ENCODE data around the gene NUMB. TPM values are rescaled to one million over a fixed set of nuclear protein-coding genes. Genes with fewer than 3 reads are reported as not detected.
A peak's percentile ranks its signal among the peaks of the same experiment; 100 is the strongest.

The NUMB gene
- 41.7 and 45.9 TPM in 2 replicates for total RNA-seq (2012; rRNA removed)
- 114 and 135 TPM in 2 replicates for polyA plus RNA-seq (2012; rRNA removed)
- polyA plus RNA-seq (2012; cell fraction: cytosol; rRNA removed) = 49.6 and 56.5 TPM in 2 replicates
- polyA plus RNA-seq (2012; cell fraction: nucleus; rRNA removed; ENCODE audit: low replicate concordance) = 202 and 237 TPM in 2 replicates
- Bru-seq, nascent RNA = percentile 94 among the genes with signal in this experiment
- BruChase-seq, experiment 1, labeled RNA remaining after a 6-hour chase = percentile 93 among the genes with signal in this experiment
- percentile 94 among the genes with signal in this experiment for BruChase-seq, experiment 2, labeled RNA remaining after a 2-hour chase
- long read RNA-seq, transcript NUMB-215 (12 exons, 3,037 nt) = major isoform, 10 of 84 reads
- long read RNA-seq, partial matches to known transcripts = 17 of 84 reads
- long read RNA-seq, other reads (novel, unspliced or antisense) = 51 of 84 reads

DNA sequence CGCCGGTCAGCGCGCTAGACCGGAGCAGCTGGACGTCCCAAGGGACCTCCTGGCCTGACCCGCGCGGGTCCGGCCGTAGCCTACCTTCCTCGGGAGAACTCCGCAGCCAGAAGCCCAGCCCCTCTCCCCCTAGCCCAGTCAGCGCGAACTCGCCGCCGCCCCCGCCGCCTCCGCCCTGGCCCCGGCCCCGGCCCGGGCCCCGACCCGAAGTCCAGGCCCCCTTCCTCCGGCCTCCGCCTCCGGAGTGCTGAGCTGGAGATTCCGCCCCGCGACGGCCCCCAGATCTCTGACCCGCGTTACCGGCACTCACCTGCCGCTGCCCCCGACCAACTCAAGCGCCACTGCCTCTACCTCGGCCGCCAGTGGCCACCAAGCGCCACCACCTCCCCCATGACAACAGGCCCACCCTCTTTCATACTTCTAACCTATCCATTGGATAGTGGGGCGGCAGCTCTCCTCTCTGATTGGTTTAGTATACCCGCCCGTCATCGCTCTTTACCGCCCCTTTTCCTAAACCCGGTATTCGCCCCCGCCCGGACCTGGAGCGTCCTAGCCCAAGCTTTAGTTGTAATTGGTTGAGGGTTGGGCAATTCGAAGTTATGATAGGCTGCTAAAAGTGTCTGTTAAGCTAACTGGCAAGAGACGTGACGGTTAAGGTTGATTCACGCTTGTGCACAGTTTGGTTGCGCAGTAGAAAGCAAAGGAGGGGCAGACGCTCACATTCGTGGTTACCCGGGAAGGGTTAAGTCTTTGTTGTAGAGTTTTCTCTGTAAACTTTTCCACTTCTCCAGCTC lies at the start of gene NUMB:
Gene NUMB (minus strand): TSS at position 364 of the 794 bp plus-strand sequence. CDS start 102,795 bp downstream, outside the sequence.
- Histone ChIP-seq H4K91ac (ENCODE audit: insufficient read depth, low read depth, low read length) (peak within 1 kb of the TSS; percentile 59), H3K56ac (ENCODE audit: extremely low read depth, insufficient read depth, low read length) (peak within 1 kb of the TSS; percentile 58), H2AK9ac (replicated peaks; ENCODE audit: low read depth, low read length, poor library complexity) (peak within 1 kb of the TSS; percentile 99), H3K4me3 (ENCODE audit: insufficient read depth, low read depth, low read length) (peak within 1 kb of the TSS; percentile 93), H3K4me2 (ENCODE audit: low read depth, low read length) (peak within 1 kb of the TSS; percentile 93), H4K8ac (ENCODE audit: low read depth in 2 of 2, low read length in 2 of 2) (peak within 1 kb of the TSS; percentile 42 to 87; a peak in 3 of 4 replicates), H3K4ac (ENCODE audit: low read depth, low read length) (peak within 1 kb of the TSS; percentile 77), H2BK15ac (ENCODE audit: low read depth, low read length) (peak within 1 kb of the TSS; percentile 31; the same call in 1 of the 3 replicates), H3K14ac (replicated peaks; ENCODE audit: low read depth, low read length) (peak within 1 kb of the TSS; percentile 98), H3K9ac (ENCODE audit: low read depth, low read length) (peak within 1 kb of the TSS; percentile 94), H3K18ac (ENCODE audit: low read depth, low read length) (peak within 1 kb of the TSS; percentile 55), H2BK120ac (ENCODE audit: low read depth, low read length) (peak within 1 kb of the TSS; percentile 62), H3K23ac (ENCODE audit: low read depth, low read length) (peak within 1 kb of the TSS; percentile 93), H4K20me1 (ENCODE audit: insufficient read depth, low read length) (peaks cover 18% of the 10 kb centered on the region; the same call in 1 of the 2 replicates), H2BK5ac (ENCODE audit: low read depth, low read length, poor library complexity, severe bottlenecking) (peak within 1 kb of the TSS; percentile 86), H3K27ac (ENCODE audit: insufficient read depth, low read length) (peak within 1 kb of the TSS; percentile 92), H3K27me3 (ENCODE audit: control insufficient read depth, insufficient read depth, low read length) (no peaks in the 10 kb centered on the region), H3K79me1 (ENCODE audit: low read depth in 1 of 2, low read length in 2 of 2) (peaks cover 0 to 35% of the 10 kb centered on the region in 2 experiments; a peak in 2 of 4 replicates), H2AK5ac (ENCODE audit: low read depth, low read length) (peak within 1 kb of the TSS; percentile 63), H2AFZ (replicated peaks; ENCODE audit: low read length, poor library complexity) (peak within 1 kb of the TSS; percentile 92), H3K9me3 (ENCODE audit: control insufficient read depth, insufficient read depth, low read length) (no peaks in the 10 kb centered on the region), H3K4me1 (ENCODE audit: control insufficient read depth, insufficient read depth, low read length) (peaks cover 13% of the 10 kb centered on the region), H3K36me3 (ENCODE audit: control insufficient read depth, insufficient read depth, low read length) (no peaks in the 10 kb centered on the region), H2BK20ac (ENCODE audit: low read depth, low read length) (peak within 1 kb of the TSS; percentile 47), H3K9me1 (ENCODE audit: insufficient read depth, low read length) (peaks cover 5% of the 10 kb centered on the region; the same call in 1 of the 2 replicates), H4K5ac (ENCODE audit: low read depth, low read length) (peak within 1 kb of the TSS; percentile 69)
- 0% methylated on average over 12 of the region's 60 CpGs; no CpG with 5 or more reads in 1 of the 2 experiments for WGBS, 2 experiments (ENCODE audit: extremely low coverage in 2 of 2, insufficient read length in 1 of 2)
- intact Hi-C loops (cut with micrococcal nuclease) = loop anchor here (5.0 kb wide), 1 partner anchor 41 kb away; no protein-coding TSS in a partner anchor
- ChIA-PET POLR2A (ENCODE audit: unreplicated experiment) (interaction anchor here (0.5 to 0.6 kb wide), 2 partner anchors 104 to 186 kb away, joined by 3 to 4 read pairs; no protein-coding TSS in a partner anchor), CTCF (interaction anchor here (0.5 to 0.8 kb wide), 4 partner anchors 10 to 420 kb away, joined by 3 to 7 read pairs (median 3); no protein-coding TSS in a partner anchor)
- peak; percentile 100 for DNase-seq
- in situ Hi-C loops (cut with MboI; ENCODE audit: low sequenced_read_pairs) = no loop called here
- ATAC-seq (ENCODE audit: low read depth) = peak; percentile 95
- BruUV-seq (replicated peaks) = no TSS peak
- dilution Hi-C loops (cut with HindIII; ENCODE audit: low sequenced_read_pairs, unreplicated experiment) = loop anchor here (25.0 kb wide), 1 partner anchor 171 kb away; no protein-coding TSS in a partner anchor
- TF ChIP-seq RCOR1 (IDR thresholded peaks at IDR 0.05; ENCODE audit: insufficient replicate concordance, low read length) = no peak
- peak; percentile 14; the same call in 1 of the 2 replicates for TF ChIP-seq MAFK (IDR thresholded peaks at IDR 0.05; ENCODE audit: low read depth, low read length)
- TF ChIP-seq CHD1 (IDR thresholded peaks at IDR 0.05; ENCODE audit: low read depth, low read length) = no peak
- peak; percentile 98 for TF ChIP-seq CEBPB (IDR thresholded peaks at IDR 0.05; ENCODE audit: low read depth, low read length)
- TF ChIP-seq RFX5 (IDR thresholded peaks at IDR 0.05; ENCODE audit: low read depth, low read length) = no peak
- TF ChIP-seq SMC3 (IDR thresholded peaks at IDR 0.05; ENCODE audit: low read depth, low read length) = no peak
- TF ChIP-seq MXI1 (IDR thresholded peaks at IDR 0.05; ENCODE audit: borderline replicate concordance, low read depth, low read length) = no peak
- TF ChIP-seq NFE2L2 (IDR thresholded peaks at IDR 0.05; ENCODE audit: low read depth, low read length) = no peak
- peak; percentile 77 for TF ChIP-seq POLR2A (IDR thresholded peaks at IDR 0.05; ENCODE audit: low read depth, low read length)
- TF ChIP-seq BHLHE40 (IDR thresholded peaks at IDR 0.05; ENCODE audit: low read depth, low read length) = no peak
- no peak for TF ChIP-seq CTCF (conservative IDR thresholded peaks at IDR 0.05; ENCODE audit: low read depth, low read length)
- peak; percentile 92 for TF ChIP-seq MAZ (IDR thresholded peaks at IDR 0.05; ENCODE audit: borderline replicate concordance, low read depth, low read length)

Measured in IMR-90 (cell line).